GM10266 (cell line): ENCODE results near the gene REG3A.

Experiments
- DNase-seq: peaks from one replicate; pipeline ENCODE4 v3.0.0; 2012; ENCODE audit errors: extremely low spot score
- TF ChIP-seq, protein P1 (sequence below): IDR thresholded peaks from 2 replicates; pipeline ENCODE4 v1.5.1; 2012; ENCODE audit warnings: mild to moderate bottlenecking, low read depth; ENCODE audit not compliant: control insufficient read depth, insufficient read depth; ENCODE audit errors: missing control alignments

The REG3A gene

DNA sequence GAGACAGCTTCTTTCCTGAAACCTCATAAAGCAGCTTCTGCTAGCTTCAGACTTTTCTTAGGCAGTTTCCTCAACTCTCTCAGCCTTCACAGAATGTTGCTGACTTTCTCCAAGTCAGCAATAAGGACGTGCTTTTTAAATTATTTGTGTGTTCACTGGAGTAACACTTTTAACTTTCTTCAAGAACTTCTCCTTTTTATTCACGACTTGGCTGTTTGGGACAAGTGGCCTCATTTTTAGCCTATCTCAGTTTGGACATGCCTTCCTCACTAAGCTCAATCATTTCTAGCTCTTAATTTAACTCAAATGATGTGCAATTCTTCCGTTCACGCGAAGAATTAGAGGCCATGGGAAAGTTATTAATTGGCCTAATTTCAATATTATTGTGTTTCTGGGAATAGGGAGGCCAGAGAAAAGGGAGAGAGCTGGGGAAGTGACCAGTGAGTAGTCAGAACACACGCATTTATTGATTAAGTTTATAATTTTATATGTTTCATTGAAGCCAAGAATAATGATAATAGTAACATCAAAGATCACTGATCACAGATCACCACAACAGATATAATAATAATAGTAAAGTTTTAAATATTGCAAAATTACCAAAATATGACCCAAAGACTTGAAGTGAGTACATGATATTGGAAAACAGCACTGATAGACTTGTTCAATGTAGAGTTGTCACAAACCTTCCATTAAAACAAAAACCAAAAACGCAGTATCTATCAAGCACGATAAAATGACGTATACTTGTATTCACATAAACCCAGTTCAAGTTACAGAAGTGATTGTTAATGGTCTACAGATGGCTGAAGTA lies 34.4 kb downstream of the REG3A start:
- TF ChIP-seq, protein P1, sequence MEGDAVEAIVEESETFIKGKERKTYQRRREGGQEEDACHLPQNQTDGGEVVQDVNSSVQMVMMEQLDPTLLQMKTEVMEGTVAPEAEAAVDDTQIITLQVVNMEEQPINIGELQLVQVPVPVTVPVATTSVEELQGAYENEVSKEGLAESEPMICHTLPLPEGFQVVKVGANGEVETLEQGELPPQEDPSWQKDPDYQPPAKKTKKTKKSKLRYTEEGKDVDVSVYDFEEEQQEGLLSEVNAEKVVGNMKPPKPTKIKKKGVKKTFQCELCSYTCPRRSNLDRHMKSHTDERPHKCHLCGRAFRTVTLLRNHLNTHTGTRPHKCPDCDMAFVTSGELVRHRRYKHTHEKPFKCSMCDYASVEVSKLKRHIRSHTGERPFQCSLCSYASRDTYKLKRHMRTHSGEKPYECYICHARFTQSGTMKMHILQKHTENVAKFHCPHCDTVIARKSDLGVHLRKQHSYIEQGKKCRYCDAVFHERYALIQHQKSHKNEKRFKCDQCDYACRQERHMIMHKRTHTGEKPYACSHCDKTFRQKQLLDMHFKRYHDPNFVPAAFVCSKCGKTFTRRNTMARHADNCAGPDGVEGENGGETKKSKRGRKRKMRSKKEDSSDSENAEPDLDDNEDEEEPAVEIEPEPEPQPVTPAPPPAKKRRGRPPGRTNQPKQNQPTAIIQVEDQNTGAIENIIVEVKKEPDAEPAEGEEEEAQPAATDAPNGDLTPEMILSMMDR, result no peak
- DNase-seq, result no peak

- TF ChIP-seq, protein P1, result no peak
- DNase-seq, result no peak
Measured at GRCh38 chr2:79122676-79123075, 36.9 kb downstream of the REG3A start.

GRCh38 chr2:79120194-79120713 lies 39.3 kb downstream of the REG3A start, which contains the start of gene REG1A:
TSS of gene REG1A (plus strand) at chr2:79120488. CDS start at chr2:79120862, 374 bp downstream.
- TF ChIP-seq, protein P1, result no peak
- DNase-seq, result no peak

- TF ChIP-seq, protein P1, result no peak
- DNase-seq, result no peak
Measured at GRCh38 chr2:79116997-79117928, 42.3 kb downstream of the REG3A start.

- TF ChIP-seq, protein P1, result no peak
- no peak for DNase-seq
Measured at GRCh38 chr2:79114797-79115494, 44.6 kb downstream of the REG3A start.

- DNase-seq, result no peak
- TF ChIP-seq, protein P1, result no peak
Measured at GRCh38 chr2:79112269-79112668, 47.3 kb downstream of the REG3A start.
